Sigmoid colon (tissue), 4 donors: ENCODE results near the gene LRRC75B.
"Not testable (repeated sequence)": the region's sequence is repeated elsewhere in the genome, so short reads cannot be mapped to it uniquely, and the experiment has no call there.

Source experiments
- EP300 ChIP-seq, 4 donors: sonication (generic); formaldehyde crosslinking; IDR thresholded peaks; one replicate each; pipeline ENCODE4 v1.6.1; 2017; ENCODE audit warnings: antibody characterized with exemption in 4 of 4
- POLR2A ChIP-seq, 2 donors: fragments of 450-650 bp; IDR thresholded peaks; one replicate each; pipeline ENCODE4 v1.6.1; 2016; ENCODE audit warnings: antibody characterized with exemption in 2 of 2, mild to moderate bottlenecking in 2 of 2, moderate library complexity in 2 of 2
- POLR2AphosphoS5 ChIP-seq, 4 donors: sonication (generic); formaldehyde crosslinking; IDR thresholded peaks; one replicate each; pipeline ENCODE4 v1.6.1; 2017; ENCODE audit warnings: antibody characterized with exemption in 4 of 4
- TF ChIP-seq, protein P1 (sequence below), 4 experiments: fragments of 450-650 bp in 3 of 4; fragments of 200-600 bp in 1 of 4; IDR thresholded peaks; one replicate each; pipeline ENCODE4 v1.5.1; 2016 to 2019; ENCODE audit warnings: antibody characterized with exemption in 4 of 4, mild to moderate bottlenecking in 3 of 4, moderate library complexity in 2 of 4

DNA sequence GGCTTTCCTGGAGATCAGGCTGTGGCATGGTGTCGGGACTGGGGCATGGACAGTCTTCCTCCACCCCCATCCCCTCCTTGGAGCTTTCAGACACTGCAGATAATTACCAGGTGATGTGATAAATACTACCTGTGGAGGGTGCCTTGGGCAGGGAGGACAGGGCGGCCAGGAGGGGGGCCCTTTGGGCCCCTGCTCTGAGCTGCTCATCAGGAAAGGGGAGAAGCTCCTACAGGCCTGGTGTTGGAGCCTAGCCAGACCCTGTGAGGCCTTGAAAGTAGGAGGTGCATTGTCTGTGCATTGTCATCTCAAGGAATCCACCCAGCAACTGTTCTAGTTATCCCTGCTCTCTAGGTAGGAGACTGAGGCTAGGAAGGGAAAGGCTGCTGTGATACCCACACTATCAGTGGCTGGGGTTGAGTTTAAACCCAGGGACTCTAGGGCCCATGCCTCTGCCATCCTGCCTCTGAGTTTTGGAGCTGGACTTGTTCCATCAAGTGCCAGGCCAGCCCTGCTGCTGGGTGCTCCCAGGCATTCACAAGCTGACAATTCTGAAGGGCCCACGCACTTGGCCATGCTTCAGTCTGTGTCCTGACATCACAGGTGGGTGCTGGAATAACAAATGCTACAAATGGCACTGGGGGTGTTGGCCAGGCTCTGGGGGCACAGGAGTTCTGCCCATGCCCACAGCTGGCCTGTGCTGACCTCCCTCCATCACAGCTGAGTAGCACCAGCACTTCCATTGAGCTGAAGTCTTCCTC is 7.3 kb upstream of the LRRC75B start:
- TF ChIP-seq, protein P1, sequence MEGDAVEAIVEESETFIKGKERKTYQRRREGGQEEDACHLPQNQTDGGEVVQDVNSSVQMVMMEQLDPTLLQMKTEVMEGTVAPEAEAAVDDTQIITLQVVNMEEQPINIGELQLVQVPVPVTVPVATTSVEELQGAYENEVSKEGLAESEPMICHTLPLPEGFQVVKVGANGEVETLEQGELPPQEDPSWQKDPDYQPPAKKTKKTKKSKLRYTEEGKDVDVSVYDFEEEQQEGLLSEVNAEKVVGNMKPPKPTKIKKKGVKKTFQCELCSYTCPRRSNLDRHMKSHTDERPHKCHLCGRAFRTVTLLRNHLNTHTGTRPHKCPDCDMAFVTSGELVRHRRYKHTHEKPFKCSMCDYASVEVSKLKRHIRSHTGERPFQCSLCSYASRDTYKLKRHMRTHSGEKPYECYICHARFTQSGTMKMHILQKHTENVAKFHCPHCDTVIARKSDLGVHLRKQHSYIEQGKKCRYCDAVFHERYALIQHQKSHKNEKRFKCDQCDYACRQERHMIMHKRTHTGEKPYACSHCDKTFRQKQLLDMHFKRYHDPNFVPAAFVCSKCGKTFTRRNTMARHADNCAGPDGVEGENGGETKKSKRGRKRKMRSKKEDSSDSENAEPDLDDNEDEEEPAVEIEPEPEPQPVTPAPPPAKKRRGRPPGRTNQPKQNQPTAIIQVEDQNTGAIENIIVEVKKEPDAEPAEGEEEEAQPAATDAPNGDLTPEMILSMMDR (IDR thresholded peaks at IDR 0.05): not testable (repeated sequence)
- TF ChIP-seq EP300, POLR2A, POLR2AphosphoS5 (IDR thresholded peaks at IDR 0.05): not testable (repeated sequence)
